Naive thymus-derived CD8-positive, alpha-beta T cell (primary cell): ENCODE measurements around the gene ZFAND5. TPM values are rescaled to one million over a fixed set of nuclear protein-coding genes. Genes with fewer than 3 reads are reported as not detected.

ENCODE experiments used
- ATAC-seq, 2 donors: fragments of 150-1000 bp; cut with Tn5 transposase in 1 of 2; sonication (Bioruptor Pico), chemical (Tn5 transposase) in 1 of 2; 1 replicate in 1 of 2; 2 replicates in 1 of 2; pipeline ENCODE4 v1.10.0; 2021; ENCODE audit warnings: mild to moderate bottlenecking in 2 of 2, moderate library complexity in 2 of 2
- POLR2A ChIA-PET: fragments of 350-600 bp; sonication (Branson Sonifier 250); formaldehyde crosslinking; loops from one replicate; lab custom pipeline; 2021; ENCODE audit warnings: antibody characterized with exemption; lab: Charles Lee
- DNase-seq, 10 donors: peaks; one replicate each; pipeline versions ENCODE4 v3.0.0 to v3.0.0-alpha.2; 2020 to 2022
- H3K27ac Mint-ChIP-seq, 10 donors: one replicate each; pipeline ENCODE4 v1.8.0; 2020 to 2022; ENCODE audit warnings: mild to moderate bottlenecking in 10 of 10, mixed read lengths in 10 of 10, moderate library complexity in 4 of 10, inconsistent platforms in 1 of 10
- H3K27me3 Mint-ChIP-seq, 5 donors: one replicate each; pipeline ENCODE4 v1.8.0; 2021 to 2022; ENCODE audit warnings: mixed read lengths in 5 of 5
- H3K36me3 Mint-ChIP-seq, 3 donors: one replicate each; pipeline ENCODE4 v1.8.0; 2020 to 2022; ENCODE audit warnings: mixed read lengths in 3 of 3, mild to moderate bottlenecking in 2 of 3, inconsistent platforms in 1 of 3
- H3K4me1 Mint-ChIP-seq, 4 donors: one replicate each; pipeline ENCODE4 v1.8.0; 2021 to 2022; ENCODE audit warnings: mixed read lengths in 4 of 4
- H3K4me3 Mint-ChIP-seq, 10 donors: one replicate each; pipeline ENCODE4 v1.8.0; 2020 to 2022; ENCODE audit warnings: mild to moderate bottlenecking in 10 of 10, mixed read lengths in 10 of 10, moderate library complexity in 6 of 10, inconsistent platforms in 1 of 10
- H3K9me3 Mint-ChIP-seq, 9 donors: one replicate each; pipeline ENCODE4 v1.8.0; 2020 to 2022; ENCODE audit warnings: mixed read lengths in 9 of 9, mild to moderate bottlenecking in 3 of 9, inconsistent platforms in 1 of 9, moderate library complexity in 1 of 9
- polyA plus RNA-seq, 3 donors: library from polyadenylated mRNA; unstranded; fragments of 300-500 nt; fragmentation: Illumina TruSeq; gene quantifications; one replicate each; pipeline ENCODE4 v1.2.3, GENCODE V29; 2021
- total RNA-seq, 8 experiments: library from RNA in 2 of 8; stranded (reverse) in 2 of 8; gene quantifications; one replicate each; pipeline ENCODE4 v1.2.3 and lab custom pipeline; 2021 to 2026

ZFAND5 gene, protein sequence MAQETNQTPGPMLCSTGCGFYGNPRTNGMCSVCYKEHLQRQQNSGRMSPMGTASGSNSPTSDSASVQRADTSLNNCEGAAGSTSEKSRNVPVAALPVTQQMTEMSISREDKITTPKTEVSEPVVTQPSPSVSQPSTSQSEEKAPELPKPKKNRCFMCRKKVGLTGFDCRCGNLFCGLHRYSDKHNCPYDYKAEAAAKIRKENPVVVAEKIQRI
- 100 to 1,000 TPM; 152 to 153 TPM for total RNA-seq
- 10 to 100 TPM; 47.2 to 70.8 (median 51.8) TPM for polyA plus RNA-seq
- total RNA-seq (lab: John Stamatoyannopoulos, UW), result 202 to 548 (median 297) reads per million in 6 experiments

DNA sequence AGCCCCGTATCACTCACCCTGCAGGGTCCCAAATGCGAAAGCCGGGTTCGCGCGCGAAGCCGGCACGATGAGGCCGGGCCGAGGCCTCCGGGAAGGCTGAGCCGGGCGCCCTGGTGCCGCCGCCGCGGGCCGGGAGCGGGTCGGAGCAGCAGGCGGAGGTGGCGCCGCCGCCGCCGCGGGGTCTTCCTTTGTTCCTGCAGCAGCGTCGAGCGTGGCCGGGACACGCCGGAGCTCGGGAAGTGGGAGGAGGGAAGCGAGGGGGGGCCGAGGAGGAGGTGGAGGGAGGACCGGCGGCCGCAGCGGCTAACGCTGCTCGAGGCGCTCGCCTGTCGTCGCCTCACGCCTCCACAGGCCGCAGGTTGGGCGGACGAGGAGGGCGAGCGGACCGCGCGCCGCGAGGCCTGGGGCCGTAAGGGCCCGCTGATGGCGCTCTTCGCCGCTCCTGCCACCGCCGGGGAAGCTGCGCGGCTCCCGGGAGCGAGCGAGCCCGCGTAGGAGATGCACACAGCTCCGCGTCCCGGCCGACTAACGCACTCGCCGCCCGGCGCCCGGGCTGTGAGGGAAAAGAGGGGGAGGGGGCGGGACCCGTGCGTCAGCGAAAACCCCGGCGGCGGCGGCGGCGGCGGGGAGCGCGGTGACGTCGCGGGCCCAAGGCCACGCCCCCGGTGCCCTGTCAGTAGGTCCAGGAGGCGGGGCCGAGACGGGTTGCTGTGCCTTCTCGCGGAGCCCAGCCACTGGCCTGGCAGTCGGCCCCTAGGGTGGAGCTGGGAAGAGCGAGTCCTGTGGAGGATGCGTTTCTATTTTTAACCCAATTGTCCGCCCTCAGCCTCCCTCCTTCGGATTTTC lies at the start of gene ZFAND5:
Gene ZFAND5, minus strand, starts transcription at position 530 of the 846 bp plus-strand sequence. CDS start 4,430 bp downstream, outside the sequence.
- H3K36me3 Mint-ChIP-seq, result peaks cover 0 to 26% (median 2%) of the 10 kb centered on the region in 3 donors
- H3K9me3 Mint-ChIP-seq, result no peaks in the 10 kb centered on the region
- peak within 1 kb of the TSS; percentile 93 to 98 (median 95) for H3K4me3 Mint-ChIP-seq
- DNase-seq (peak; percentile 88 to 96 (median 92)), ATAC-seq (peak; percentile 77 to 79)
- POLR2A ChIA-PET, result interaction anchor here (0.6 to 3.7 kb wide), 22 partner anchors 8 to 1952 kb away, joined by 3 to 41 read pairs (median 5); no protein-coding TSS in a partner anchor
- H3K27me3 Mint-ChIP-seq, result no peaks in the 10 kb centered on the region
- H3K27ac Mint-ChIP-seq, result peak within 1 kb of the TSS; percentile 98 to 99 (median 99)
- peaks cover 21 to 42% (median 38%) of the 10 kb centered on the region in 4 donors for H3K4me1 Mint-ChIP-seq

DNA sequence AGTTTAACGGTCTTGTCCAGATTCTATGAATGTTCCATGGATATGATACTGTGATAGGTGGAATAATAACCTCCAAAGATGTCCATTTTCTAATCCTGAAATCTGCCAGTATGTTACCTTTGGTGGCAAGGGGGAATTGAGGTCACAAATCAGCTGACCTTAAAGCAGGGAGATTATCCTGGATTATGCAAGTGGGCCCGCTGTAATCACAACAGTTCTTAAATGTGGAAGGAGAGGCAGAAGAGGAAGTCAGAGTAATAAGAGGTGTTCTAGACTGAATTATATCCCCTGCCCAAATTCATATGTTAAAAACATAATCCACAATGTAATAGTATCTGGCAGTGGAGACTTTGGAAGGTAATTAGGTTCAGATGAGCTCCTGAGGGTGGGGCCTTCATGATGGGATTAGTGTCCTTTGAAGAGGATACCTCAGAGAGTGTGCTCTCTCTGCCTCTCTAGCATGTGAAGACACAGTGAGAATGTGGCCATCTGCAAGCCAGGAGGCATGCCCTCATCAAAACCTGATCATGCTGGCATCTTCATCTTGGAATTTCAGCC lies 47.6 kb upstream of the ZFAND5 start:
- ATAC-seq, result no peak
- Mint-ChIP-seq H3K4me3 (no peak overlapping the region), H3K27me3 (no peaks in the 10 kb centered on the region), H3K9me3 (no peaks in the 10 kb centered on the region), H3K36me3 (no peaks in the 10 kb centered on the region), H3K4me1 (no peaks in the 10 kb centered on the region), H3K27ac (no peak overlapping the region)
- POLR2A ChIA-PET, result no interaction called here
- no peak for DNase-seq

DNA sequence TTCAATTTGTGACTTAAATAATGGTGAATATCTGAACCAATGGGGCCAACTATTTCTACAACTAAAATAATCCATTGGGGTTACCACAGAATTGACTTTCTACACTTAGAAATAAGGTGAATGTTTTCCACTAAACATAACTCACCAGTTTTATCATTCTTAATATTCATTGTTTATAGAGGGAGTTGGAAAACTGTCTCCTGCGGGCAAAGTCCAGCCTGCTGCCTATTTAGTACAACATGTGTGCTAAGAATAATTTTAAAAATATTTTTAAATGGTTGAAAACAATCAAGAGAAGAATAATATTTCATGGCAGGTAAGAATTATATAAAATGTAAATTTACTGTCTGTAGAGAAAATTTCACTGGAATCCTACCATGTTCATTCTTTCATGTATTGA lies 45.2 kb upstream of the ZFAND5 start:
- DNase-seq (no peak), ATAC-seq (no peak)
- H3K9me3 Mint-ChIP-seq, result no peaks in the 10 kb centered on the region
- H3K4me1 Mint-ChIP-seq, result no peaks in the 10 kb centered on the region
- H3K27me3 Mint-ChIP-seq, result no peaks in the 10 kb centered on the region
- POLR2A ChIA-PET, result no interaction called here
- no peak overlapping the region for H3K27ac Mint-ChIP-seq
- H3K36me3 Mint-ChIP-seq, result no peaks in the 10 kb centered on the region
- H3K4me3 Mint-ChIP-seq, result no peak overlapping the region

GRCh38 chr9:72407114-72407513 lies 42.1 kb upstream of the ZFAND5 start:
- Mint-ChIP-seq H3K4me1 (no peaks in the 10 kb centered on the region), H3K9me3 (no peaks in the 10 kb centered on the region), H3K36me3 (no peaks in the 10 kb centered on the region), H3K27me3 (no peaks in the 10 kb centered on the region), H3K27ac (no peak overlapping the region), H3K4me3 (no peak overlapping the region)
- no peak for DNase-seq
- ATAC-seq, result no peak
- POLR2A ChIA-PET, result no interaction called here

DNA sequence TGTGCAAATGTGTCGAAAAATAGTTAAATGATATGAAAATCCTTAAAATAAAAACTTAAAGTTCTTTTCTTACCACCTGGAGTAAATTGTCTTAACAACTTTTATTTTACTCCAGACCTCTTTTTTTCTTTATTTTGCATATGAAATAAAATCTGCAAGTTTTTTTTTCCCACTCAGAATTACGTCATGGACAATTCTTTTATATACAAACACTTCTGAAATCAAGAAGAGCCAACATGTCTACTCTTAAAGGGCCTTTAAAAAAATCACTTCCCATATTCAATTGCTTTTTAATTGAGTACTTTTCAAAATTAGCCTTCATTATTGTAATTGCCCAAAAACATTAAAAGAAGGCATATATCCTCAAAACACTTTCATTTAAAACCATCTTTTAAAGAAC lies 37.7 kb upstream of the ZFAND5 start:
- ATAC-seq, result no peak
- POLR2A ChIA-PET, result no interaction called here
- Mint-ChIP-seq H3K36me3 (peaks cover 0 to 4% (median 0%) of the 10 kb centered on the region in 3 donors), H3K4me3 (no peak overlapping the region), H3K27ac (no peak overlapping the region), H3K27me3 (peaks cover 0 to 4% (median 1%) of the 10 kb centered on the region in 5 donors), H3K4me1 (no peaks in the 10 kb centered on the region), H3K9me3 (no peaks in the 10 kb centered on the region)
- no peak for DNase-seq

- no peak overlapping the region for H3K4me3 Mint-ChIP-seq
- peaks cover 0 to 4% (median 0%) of the 10 kb centered on the region in 3 donors for H3K36me3 Mint-ChIP-seq
- no peaks in the 10 kb centered on the region for H3K4me1 Mint-ChIP-seq
- ATAC-seq (no peak), DNase-seq (no peak)
- POLR2A ChIA-PET, result interaction anchor here (1.1 kb wide), 1 partner anchor 35 kb away, joined by 4 read pairs; no protein-coding TSS in a partner anchor
- H3K9me3 Mint-ChIP-seq, result no peaks in the 10 kb centered on the region
- H3K27ac Mint-ChIP-seq, result no peak overlapping the region
- peaks cover 0 to 4% (median 1%) of the 10 kb centered on the region in 5 donors for H3K27me3 Mint-ChIP-seq
Observed at GRCh38 chr9:72401396-72401795, 36.4 kb upstream of the ZFAND5 start.

DNA sequence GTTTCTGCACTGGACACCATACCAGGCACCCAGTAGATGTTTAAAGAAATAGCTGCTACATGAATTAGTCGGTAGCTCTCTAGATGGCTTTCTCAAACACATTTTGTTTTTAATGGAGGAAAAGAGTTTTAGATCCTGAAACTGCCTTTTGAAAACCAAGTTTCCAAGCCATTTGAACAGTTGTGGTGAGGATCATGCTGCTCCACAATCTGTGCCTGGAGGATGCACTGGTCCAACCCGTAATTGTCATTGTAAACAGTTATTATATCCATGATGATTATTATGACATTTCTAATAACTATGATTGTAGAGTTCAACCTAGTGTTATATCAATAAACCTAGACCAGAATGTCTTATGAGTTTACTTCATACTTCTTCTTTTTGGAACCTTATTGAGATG lies 35.9 kb upstream of the ZFAND5 start:
- Mint-ChIP-seq H3K9me3 (no peaks in the 10 kb centered on the region), H3K27me3 (peaks cover 0 to 6% (median 1%) of the 10 kb centered on the region in 5 donors), H3K36me3 (peaks cover 0 to 4% (median 0%) of the 10 kb centered on the region in 3 donors), H3K4me3 (no peak overlapping the region), H3K27ac (no peak overlapping the region), H3K4me1 (no peaks in the 10 kb centered on the region)
- no peak for ATAC-seq
- DNase-seq, result no peak
- POLR2A ChIA-PET, result interaction anchor here (1.1 kb wide), 1 partner anchor 35 kb away, joined by 4 read pairs; no protein-coding TSS in a partner anchor

- H3K4me3 Mint-ChIP-seq, result no peak overlapping the region
- H3K4me1 Mint-ChIP-seq, result no peaks in the 10 kb centered on the region
- H3K9me3 Mint-ChIP-seq, result no peaks in the 10 kb centered on the region
- peaks cover 0 to 6% (median 1%) of the 10 kb centered on the region in 5 donors for H3K27me3 Mint-ChIP-seq
- ATAC-seq (no peak), DNase-seq (no peak)
- H3K36me3 Mint-ChIP-seq, result peaks cover 0 to 4% (median 0%) of the 10 kb centered on the region in 3 donors
- no peak overlapping the region for H3K27ac Mint-ChIP-seq
- POLR2A ChIA-PET, result no interaction called here
Observed at GRCh38 chr9:72399391-72399790, 34.4 kb upstream of the ZFAND5 start.

- POLR2A ChIA-PET, result no interaction called here
- DNase-seq (no peak), ATAC-seq (no peak)
- Mint-ChIP-seq H3K4me3 (no peak overlapping the region), H3K36me3 (peaks cover 0 to 4% (median 0%) of the 10 kb centered on the region in 3 donors), H3K4me1 (no peaks in the 10 kb centered on the region), H3K27ac (no peak overlapping the region), H3K27me3 (peaks cover 1 to 11% (median 4%) of the 10 kb centered on the region in 5 donors), H3K9me3 (no peaks in the 10 kb centered on the region)
Observed at GRCh38 chr9:72396247-72397091, 31.5 kb upstream of the ZFAND5 start.

- Mint-ChIP-seq H3K36me3 (no peaks in the 10 kb centered on the region), H3K4me1 (no peaks in the 10 kb centered on the region), H3K4me3 (no peak overlapping the region), H3K27me3 (peaks cover 0 to 9% (median 8%) of the 10 kb centered on the region in 5 donors), H3K27ac (no peak overlapping the region), H3K9me3 (no peaks in the 10 kb centered on the region)
- no peak for ATAC-seq
- POLR2A ChIA-PET, result no interaction called here
- no peak for DNase-seq
Observed at GRCh38 chr9:72394066-72394465, 29.1 kb upstream of the ZFAND5 start.

- no peaks in the 10 kb centered on the region for H3K36me3 Mint-ChIP-seq
- DNase-seq, result no peak
- H3K9me3 Mint-ChIP-seq, result no peaks in the 10 kb centered on the region
- POLR2A ChIA-PET, result interaction anchor here (0.7 to 2.2 kb wide), 2 partner anchors 25 to 50 kb away, joined by 3 to 8 read pairs; partner anchors contain the start of gene ZFAND5
- H3K27ac Mint-ChIP-seq, result no peak overlapping the region
- peaks cover 0 to 9% (median 5%) of the 10 kb centered on the region in 5 donors for H3K27me3 Mint-ChIP-seq
- peaks cover 0 to 12% (median 2%) of the 10 kb centered on the region in 4 donors for H3K4me1 Mint-ChIP-seq
- no peak for ATAC-seq
- no peak overlapping the region for H3K4me3 Mint-ChIP-seq
Observed at GRCh38 chr9:72390907-72391306, 25.9 kb upstream of the ZFAND5 start.

GRCh38 chr9:72386186-72386585 lies 21.2 kb upstream of the ZFAND5 start:
- Mint-ChIP-seq H3K4me1 (peaks cover 0 to 12% (median 2%) of the 10 kb centered on the region in 4 donors), H3K9me3 (no peaks in the 10 kb centered on the region), H3K27me3 (peaks cover 0 to 4% (median 0%) of the 10 kb centered on the region in 5 donors), H3K36me3 (no peaks in the 10 kb centered on the region), H3K4me3 (no peak overlapping the region), H3K27ac (no peak overlapping the region)
- POLR2A ChIA-PET, result no interaction called here
- DNase-seq, result no peak
- ATAC-seq, result no peak
